Mesodermal cell (in vitro differentiated cells): ENCODE measurements around the gene BPIFB1.

ENCODE experiments used
- H3K27ac ChIP-seq: 2 replicates; pipeline ENCODE4 v1.7.0; 2013; ENCODE audit warnings: mild to moderate bottlenecking, low read depth, low read length, moderate library complexity; ENCODE audit not compliant: severe bottlenecking
- H3K36me3 ChIP-seq: 2 replicates; pipeline ENCODE4 v1.7.1; 2013; ENCODE audit warnings: mild to moderate bottlenecking, low read length, moderate library complexity; ENCODE audit not compliant: control insufficient read depth, insufficient read depth
- H3K4me1 ChIP-seq: one replicate; pipeline ENCODE4 v1.7.1; 2013; ENCODE audit warnings: mild to moderate bottlenecking, low read length; ENCODE audit not compliant: insufficient read depth, control insufficient read depth, poor library complexity, severe bottlenecking
- H3K4me3 ChIP-seq: 2 replicates; pipeline ENCODE4 v1.7.0; 2013; ENCODE audit warnings: low read length, control low read depth, mild to moderate bottlenecking; ENCODE audit not compliant: insufficient read depth, poor library complexity, severe bottlenecking; ENCODE audit errors: extremely low read depth
- H3K9me3 ChIP-seq: 2 replicates; pipeline ENCODE4 v1.7.1; 2013; ENCODE audit warnings: mild to moderate bottlenecking, low read length, moderate library complexity; ENCODE audit not compliant: control insufficient read depth
- WGBS, 2 experiments: methylation state at CpG; one replicate each; pipeline ENCODE4 v1.1.5; 2013; ENCODE audit warnings: missing lambda C conversion rate in 2 of 2; ENCODE audit not compliant: insufficient coverage in 2 of 2; 5-methylcytosine and 5-hydroxymethylcytosine counted together

BPIFB1 gene

DNA sequence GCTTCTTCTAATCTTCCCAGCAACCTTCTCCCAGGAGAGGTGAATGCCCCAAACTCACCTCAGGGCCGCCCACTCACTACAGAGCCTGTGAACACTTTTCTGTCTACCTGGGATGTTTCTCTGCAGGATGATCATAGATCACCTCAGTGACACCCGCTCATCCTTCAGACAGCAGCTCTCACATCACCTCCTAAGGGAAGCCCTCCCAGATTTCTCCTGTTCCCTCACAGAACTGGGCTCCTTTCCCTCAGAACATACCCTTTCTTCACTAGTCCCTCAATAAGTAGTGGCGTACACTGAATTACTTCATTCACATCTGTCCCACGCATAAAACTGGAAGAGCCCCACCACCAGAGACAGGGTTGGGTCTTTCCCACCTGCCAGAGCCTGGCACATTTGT lies 60.5 kb downstream of the BPIFB1 start:
- Histone ChIP-seq H3K36me3 (no peaks in the 10 kb centered on the region), H3K27ac (no peak overlapping the region), H3K4me3 (no peak overlapping the region), H3K4me1 (no peaks in the 10 kb centered on the region), H3K9me3 (no peaks in the 10 kb centered on the region)
- 90 to 97% methylated on average over 2 to 3 of the region's 4 CpGs for WGBS, 2 experiments

DNA sequence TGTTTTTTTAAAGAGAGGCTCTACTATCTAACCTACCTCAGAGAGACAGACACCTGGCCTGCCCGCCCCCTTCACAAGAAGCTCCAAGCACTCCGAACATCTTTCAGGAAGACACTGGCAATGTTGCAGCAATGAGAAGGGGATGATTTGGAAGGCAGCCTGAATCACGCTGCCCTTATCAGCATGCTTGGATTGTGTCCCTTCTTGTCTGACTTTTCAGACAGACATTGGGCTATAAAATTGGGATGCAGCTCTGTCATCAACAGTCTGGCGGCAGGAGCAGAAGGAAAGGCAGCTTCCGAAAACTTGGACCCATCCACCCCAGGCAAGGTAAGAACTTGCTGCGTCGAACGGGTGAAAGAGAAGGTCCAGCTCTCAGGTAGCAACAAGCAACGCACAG lies 62.3 kb downstream of the BPIFB1 start:
- H3K36me3 ChIP-seq = peaks cover 11% of the 10 kb centered on the region

DNA sequence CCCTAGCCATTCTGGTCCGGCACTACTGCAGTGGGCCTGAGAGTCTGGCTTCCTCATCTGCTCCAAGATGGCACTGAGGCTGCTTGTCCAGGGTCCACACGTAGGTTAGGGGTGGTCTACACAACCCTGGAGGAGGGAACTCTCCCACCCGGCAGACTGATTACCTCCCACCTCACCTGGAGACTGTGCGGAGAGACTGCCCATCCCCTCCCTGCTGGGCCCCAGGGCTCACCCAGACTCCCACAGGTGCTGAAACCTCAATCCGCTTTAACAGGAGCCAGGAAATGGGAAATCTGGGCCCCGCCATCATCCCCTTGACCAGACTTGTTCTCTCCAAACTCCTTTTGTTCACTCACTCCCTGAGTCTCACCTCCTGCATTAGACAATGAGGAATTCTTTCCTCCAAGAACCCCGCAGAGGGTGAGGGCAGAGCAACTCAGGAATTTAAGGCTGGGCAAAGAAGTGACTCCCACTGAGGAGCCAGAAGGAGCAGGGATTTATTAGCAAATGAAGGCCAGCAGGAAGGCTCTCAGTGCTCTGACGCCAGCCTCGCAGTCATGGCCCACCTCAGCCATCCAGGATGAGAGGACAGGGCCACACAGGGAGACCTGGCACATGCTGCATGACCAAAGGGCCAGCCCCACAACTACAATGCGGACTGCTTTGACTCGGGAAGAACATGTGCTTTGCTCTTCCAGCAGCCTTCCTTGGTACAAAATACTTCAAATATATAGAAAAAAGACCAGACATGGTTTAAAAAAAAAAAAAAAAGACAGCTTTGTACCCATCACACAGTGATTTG lies 65.3 kb downstream of the BPIFB1 start:
- no peaks in the 10 kb centered on the region for H3K9me3 ChIP-seq
- H3K4me3 ChIP-seq = no peak overlapping the region
- H3K27ac ChIP-seq = no peak overlapping the region
- peaks cover 11% of the 10 kb centered on the region for H3K36me3 ChIP-seq
- H3K4me1 ChIP-seq = peaks cover 3% of the 10 kb centered on the region
- WGBS, 2 experiments = 82 to 95% methylated on average over 8 of the region's 11 CpGs

More for the DNA sequence above, 62.3 kb downstream of the BPIFB1 start:
- 94 to 98% methylated on average over 7 to 8 of the region's 9 CpGs for WGBS, 2 experiments
- peaks cover 3% of the 10 kb centered on the region for H3K4me1 ChIP-seq
- H3K4me3 ChIP-seq = no peak overlapping the region
- H3K9me3 ChIP-seq = no peaks in the 10 kb centered on the region
- no peak overlapping the region for H3K27ac ChIP-seq

DNA sequence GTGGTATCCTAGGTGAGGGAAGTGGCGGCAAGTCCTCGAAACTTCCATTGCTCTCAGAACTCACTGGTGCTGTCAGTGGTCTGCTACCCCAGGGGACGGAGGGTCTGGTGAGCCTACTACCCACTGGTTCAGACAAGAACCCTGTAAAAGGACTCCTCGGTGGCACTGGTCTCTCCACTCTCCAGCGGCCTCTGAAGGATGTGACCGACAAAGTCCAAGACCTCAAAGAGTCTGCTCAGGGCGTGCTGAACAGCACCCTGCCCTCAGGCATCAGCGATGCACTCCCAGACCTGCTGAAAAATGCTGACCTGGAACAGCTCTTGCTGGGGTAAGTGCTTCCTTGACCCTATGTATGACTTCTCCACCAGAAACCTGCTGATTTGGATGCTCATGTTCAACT lies 66.5 kb downstream of the BPIFB1 start:
- WGBS, 2 experiments = 93 to 95% methylated on average over 7 to 8 of the region's 8 CpGs
- H3K4me1 ChIP-seq = peaks cover 3% of the 10 kb centered on the region
- no peak overlapping the region for H3K27ac ChIP-seq
- H3K36me3 ChIP-seq = peaks cover 16% of the 10 kb centered on the region
- no peak overlapping the region for H3K4me3 ChIP-seq
- H3K9me3 ChIP-seq = no peaks in the 10 kb centered on the region

GRCh38 chr20:33351696-33352095 lies 68.7 kb downstream of the BPIFB1 start:
- Histone ChIP-seq H3K36me3 (peaks cover 16% of the 10 kb centered on the region), H3K4me1 (peaks cover 3% of the 10 kb centered on the region), H3K9me3 (no peaks in the 10 kb centered on the region), H3K4me3 (no peak overlapping the region), H3K27ac (no peak overlapping the region)
- WGBS, 2 experiments = 33 to 67% methylated on average over 2 to 3 of the region's 3 CpGs

GRCh38 chr20:33352258-33353012 lies 69.4 kb downstream of the BPIFB1 start:
- Histone ChIP-seq H3K36me3 (peaks cover 19% of the 10 kb centered on the region), H3K4me3 (no peak overlapping the region), H3K4me1 (peaks cover 3% of the 10 kb centered on the region), H3K27ac (no peak overlapping the region), H3K9me3 (no peaks in the 10 kb centered on the region)
- 81 to 87% methylated on average over 9 to 13 of the region's 16 CpGs for WGBS, 2 experiments

- no peaks in the 10 kb centered on the region for H3K9me3 ChIP-seq
- WGBS, 2 experiments = 88 to 96% methylated on average over 4 of the region's 4 CpGs
- peaks cover 24% of the 10 kb centered on the region for H3K36me3 ChIP-seq
- H3K4me3 ChIP-seq = no peak overlapping the region
- H3K4me1 ChIP-seq = peaks cover 3% of the 10 kb centered on the region
- H3K27ac ChIP-seq = no peak overlapping the region
These were observed 70.0 kb downstream of the BPIFB1 start for GRCh38 chr20:33353013-33353402.
